ENCODE data around the gene HMCN2.

HMCN2 gene

GRCh38 chr9:130379649-130379970 is 114.0 kb downstream of the HMCN2 start:
- no peak overlapping the region for H3K4me3 ChIP-seq (ENCODE audit: low read depth, low read length)
- TF ChIP-seq CTCF (IDR thresholded peaks at IDR 0.05; ENCODE audit: insufficient read depth, low read depth, low read length, missing control alignments), result no peak
- no peak for DNase-seq (ENCODE audit: low read depth)

GRCh38 chr9:130380920-130381469 is 115.4 kb downstream of the HMCN2 start:
- H3K4me3 ChIP-seq (ENCODE audit: low read depth, low read length), result no peak overlapping the region
- TF ChIP-seq CTCF (IDR thresholded peaks at IDR 0.05; ENCODE audit: insufficient read depth, low read depth, low read length, missing control alignments), result no peak
- no peak for DNase-seq (ENCODE audit: low read depth)

GRCh38 chr9:130381660-130382059 is 116.1 kb downstream of the HMCN2 start:
- no peak overlapping the region for H3K4me3 ChIP-seq (ENCODE audit: low read depth, low read length)
- DNase-seq (ENCODE audit: low read depth), result no peak
- no peak for TF ChIP-seq CTCF (IDR thresholded peaks at IDR 0.05; ENCODE audit: insufficient read depth, low read depth, low read length, missing control alignments)

GRCh38 chr9:130382096-130382495 is 116.5 kb downstream of the HMCN2 start:
- DNase-seq (ENCODE audit: low read depth), result no peak
- H3K4me3 ChIP-seq (ENCODE audit: low read depth, low read length), result no peak overlapping the region
- TF ChIP-seq CTCF (IDR thresholded peaks at IDR 0.05; ENCODE audit: insufficient read depth, low read depth, low read length, missing control alignments), result no peak

GRCh38 chr9:130382636-130383349 is 117.2 kb downstream of the HMCN2 start:
- TF ChIP-seq CTCF (IDR thresholded peaks at IDR 0.05; ENCODE audit: insufficient read depth, low read depth, low read length, missing control alignments), result no peak

GRCh38 chr9:130383350-130383715 is 117.8 kb downstream of the HMCN2 start:
- TF ChIP-seq CTCF (IDR thresholded peaks at IDR 0.05; ENCODE audit: insufficient read depth, low read depth, low read length, missing control alignments), result no peak
- no peak for DNase-seq (ENCODE audit: low read depth)
- no peak overlapping the region for H3K4me3 ChIP-seq (ENCODE audit: low read depth, low read length)

More at GRCh38 chr9:130382636-130383349, 117.2 kb downstream of the HMCN2 start:
- no peak for DNase-seq (ENCODE audit: low read depth)
- no peak overlapping the region for H3K4me3 ChIP-seq (ENCODE audit: low read depth, low read length)

All from GM12865 (cell line).